ENCODE results near the gene ARMC8.

ARMC8 gene

DNA sequence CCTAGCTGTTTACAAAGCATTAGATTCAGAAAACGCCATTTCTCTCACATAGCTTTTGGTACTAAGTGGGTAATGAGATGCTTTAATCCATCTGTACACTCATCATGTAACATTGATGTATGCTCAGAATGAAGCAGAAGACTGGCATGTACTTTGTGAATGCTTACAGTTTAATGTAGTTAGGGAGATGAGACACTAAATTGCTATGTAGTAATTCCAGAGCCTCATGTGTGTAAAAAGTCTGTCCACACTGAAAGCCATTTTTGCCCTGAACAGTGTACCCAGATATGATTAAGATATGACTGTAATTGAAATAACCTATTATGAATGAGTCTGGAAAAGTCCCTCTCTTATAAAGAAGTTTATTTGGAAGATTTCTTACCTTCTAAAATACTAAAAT lies 66.5 kb downstream of the ARMC8 start:
- DNase-seq: no peak

DNA sequence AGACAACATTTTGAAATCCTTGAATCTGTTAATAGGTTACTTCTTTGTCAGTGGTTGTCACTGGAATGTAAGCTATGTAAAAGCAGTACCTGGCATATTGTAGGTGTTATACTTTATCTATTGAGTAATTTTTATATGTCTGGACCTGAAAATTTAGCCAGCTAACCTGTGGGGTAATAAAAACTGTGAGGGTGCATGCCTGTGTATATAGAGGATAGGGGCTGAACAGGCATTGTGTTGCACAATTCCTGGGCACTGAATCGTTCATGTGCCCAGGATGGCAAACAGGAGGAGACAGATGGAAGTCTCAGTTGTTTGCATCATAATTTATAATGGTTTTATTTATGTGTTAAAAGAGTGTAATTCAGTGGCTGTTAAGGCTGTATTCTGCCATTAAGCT lies 67.1 kb downstream of the ARMC8 start:
- no peak for DNase-seq

DNA sequence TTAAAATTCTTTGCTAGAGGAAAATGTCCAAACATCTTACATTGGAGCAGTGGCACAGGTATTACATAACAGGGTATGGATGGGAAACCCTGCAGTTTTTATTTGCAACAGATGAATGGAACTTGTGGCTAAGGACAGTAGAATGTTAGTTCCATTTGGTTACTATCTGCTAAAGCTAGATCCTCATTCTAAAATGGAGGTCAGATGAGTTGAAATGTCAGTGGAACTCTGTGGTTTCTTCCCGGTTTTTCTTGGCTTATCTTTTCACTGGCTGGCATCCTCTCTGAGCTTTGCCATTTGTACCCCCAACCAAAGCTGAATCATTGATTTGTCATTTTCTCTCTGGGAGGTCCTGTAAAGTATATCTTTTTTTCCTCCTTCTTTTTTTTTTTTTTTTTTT lies 68.9 kb downstream of the ARMC8 start:
- no peak for DNase-seq

DNA sequence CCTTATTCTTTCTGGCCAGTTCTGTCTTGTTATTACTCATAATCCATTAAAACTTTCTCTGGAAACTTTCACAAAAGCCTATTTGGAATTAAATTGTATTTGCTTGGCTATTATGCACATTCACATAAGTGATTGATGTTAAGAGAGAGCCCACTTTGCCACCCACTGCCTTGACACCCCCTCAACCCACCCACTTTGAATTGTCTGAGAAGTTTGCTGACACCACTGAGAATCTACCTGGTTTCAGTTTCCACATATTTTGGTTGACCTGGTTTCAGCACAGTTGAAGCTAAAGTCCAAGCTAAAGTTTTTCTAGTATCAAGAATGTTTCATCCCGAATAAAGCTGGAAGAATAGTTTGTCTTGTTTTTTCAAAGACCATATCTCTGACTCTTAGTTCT lies 70.9 kb downstream of the ARMC8 start:
- no peak for DNase-seq

DNA sequence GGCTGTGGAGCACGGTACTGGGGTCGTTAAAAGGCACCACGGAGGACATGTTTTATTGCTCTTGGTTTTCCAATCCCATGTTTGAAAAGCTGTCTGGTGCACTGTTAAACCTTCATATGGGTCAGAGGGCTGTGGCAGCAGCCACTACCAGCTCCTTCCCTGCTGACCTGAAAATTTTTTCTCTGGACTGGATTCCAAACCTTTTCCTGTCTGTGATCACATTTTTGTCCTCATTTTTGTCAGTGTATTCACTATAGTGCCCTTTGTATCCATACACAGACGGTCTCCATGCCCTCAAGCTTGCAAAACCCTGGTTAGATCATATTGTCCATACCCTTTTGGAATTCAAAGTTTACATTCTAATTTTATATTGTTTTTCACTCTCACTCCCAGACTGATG lies 72.0 kb downstream of the ARMC8 start:
- DNase-seq: no peak

DNA sequence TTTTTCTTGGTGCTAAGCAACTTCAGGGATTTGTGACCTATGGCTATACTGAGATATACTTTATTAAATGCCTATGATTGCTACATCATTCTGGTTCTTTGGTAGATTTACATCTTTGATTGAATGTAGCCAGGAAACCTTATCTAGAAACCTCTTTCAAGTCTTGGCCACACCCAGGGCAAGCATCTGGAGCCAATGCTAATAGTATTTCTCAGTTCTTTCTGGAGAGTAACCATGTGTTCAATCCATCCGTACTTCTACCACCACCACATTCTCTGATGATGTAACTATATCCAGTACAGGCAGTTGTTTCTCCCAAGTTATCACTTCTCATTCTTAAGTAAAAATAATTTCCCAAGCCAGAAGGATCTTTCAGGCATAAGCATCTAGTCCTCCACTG lies 73.5 kb downstream of the ARMC8 start:
- DNase-seq: no peak

DNA sequence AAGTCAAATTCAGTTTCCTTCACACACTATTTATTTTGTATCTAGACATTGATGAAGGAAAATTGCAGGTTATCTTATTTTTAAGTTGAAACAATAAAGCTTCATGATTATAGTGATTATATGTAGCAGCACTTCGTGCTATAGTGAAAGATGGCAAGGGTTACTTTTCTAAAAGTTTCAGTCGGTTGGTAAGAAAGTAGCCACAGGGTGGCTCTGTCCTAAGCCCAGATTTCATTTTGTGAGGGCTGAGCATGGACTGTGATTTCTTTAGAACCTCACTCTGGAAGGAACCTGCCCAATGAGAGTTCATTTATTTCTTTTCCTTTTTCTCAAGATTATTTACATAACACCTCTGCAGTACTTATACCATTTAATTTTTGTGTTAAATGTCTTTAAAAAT lies 76.0 kb downstream of the ARMC8 start:
- DNase-seq: no peak

DNA sequence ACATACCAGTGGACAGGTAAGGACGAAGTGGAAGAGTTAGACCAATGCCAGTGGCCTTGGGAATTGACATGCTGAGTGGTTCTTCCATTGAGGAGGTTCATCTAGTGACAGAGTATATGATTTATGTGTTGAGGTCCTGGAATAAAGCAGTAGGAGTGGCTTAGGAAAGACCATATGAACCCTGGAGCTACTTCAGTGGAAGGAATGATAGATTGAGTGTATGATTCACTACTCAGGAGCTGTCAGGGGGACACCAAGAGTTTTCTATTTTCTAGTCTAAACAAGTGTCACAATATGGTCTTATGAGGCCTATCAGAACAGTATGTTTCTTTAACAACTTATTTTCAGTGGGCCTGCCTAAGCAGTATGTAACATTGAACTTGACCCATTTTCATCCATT lies 78.6 kb downstream of the ARMC8 start:
- no peak for DNase-seq

DNA sequence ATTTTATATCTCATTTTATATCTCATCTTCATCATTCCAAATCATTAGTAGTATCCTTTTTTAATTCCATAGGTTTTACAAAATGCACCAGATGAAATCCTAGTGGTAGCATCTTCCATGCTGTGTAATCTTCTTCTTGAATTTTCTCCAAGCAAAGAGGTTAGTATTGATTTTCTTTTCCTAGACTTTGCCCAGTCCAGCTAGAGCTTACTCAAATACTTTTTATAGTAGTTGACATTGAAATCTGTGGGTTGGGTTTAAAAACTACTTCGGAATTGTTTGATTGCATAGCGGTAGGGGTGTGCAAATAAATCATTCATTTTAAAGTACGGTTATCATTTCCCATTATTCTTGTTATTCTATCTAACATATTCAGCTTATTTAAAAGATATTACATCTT lies 80.0 kb downstream of the ARMC8 start:
- no peak for DNase-seq

DNA sequence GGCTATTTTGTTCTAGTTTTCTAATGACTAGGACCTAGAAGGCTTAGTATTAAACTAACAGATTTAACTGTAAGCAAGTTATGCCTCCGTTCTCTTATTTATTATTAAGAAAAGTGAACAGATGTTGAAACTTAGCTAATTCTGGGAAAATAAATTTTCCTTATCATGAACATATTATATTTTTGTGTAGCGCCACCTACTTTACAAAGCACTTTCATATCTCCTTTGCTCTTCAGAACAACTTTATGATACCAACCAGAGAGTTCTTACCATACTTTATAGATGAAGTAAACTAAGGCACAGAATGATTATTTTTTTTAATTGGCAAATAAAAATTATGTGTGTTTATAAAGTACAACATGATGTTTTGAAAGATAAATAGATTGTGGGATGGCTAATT lies 83.1 kb downstream of the ARMC8 start:
- no peak for DNase-seq

DNA sequence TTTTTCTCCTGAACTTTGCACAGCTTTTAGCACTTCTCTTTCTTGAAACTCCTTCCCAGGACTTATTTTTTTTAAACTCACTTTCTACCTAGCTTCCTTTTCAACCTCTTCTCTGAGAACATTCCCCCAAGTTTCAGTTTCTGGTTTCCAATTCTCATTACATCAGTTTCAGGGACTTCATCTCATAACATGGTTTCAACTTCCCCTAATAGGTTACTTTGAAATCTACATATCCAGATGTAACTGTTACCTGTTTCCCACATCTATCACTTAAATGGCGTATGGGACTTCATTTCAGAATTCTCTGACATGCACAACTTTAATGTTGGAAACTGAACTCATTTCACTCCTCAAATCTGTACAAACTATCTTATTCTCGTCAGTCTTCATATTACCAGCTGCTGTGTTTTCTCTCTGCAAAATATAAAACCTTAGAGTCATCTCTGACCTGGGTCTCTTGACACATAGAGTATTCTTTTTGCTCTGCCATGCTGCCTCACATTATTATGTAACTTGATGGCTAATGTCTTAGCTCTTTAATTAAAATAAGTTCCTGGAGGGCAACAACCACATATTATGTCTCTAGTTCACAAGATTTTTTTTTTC lies 84.2 kb downstream of the ARMC8 start:
- no peak for DNase-seq

DNA sequence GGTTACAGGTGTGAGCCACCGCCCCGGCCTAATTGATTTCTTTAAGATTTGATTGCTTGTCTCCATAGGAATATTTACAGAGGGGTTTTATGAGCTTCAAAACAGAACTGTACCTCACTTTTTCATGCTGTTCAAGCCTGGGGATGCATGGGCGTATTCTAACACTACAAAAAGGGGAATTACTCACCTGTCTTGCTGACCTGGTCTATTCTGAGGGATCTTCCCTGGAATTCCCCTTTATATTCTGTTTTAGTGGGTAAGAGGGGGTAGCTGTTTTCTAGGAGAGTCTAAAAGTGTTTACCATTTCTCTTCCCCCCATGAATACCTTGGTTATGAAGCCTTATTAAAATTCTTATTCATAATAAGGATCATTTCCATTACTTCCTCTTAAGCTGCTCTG lies 94.5 kb downstream of the ARMC8 start:
- DNase-seq: no peak

DNA sequence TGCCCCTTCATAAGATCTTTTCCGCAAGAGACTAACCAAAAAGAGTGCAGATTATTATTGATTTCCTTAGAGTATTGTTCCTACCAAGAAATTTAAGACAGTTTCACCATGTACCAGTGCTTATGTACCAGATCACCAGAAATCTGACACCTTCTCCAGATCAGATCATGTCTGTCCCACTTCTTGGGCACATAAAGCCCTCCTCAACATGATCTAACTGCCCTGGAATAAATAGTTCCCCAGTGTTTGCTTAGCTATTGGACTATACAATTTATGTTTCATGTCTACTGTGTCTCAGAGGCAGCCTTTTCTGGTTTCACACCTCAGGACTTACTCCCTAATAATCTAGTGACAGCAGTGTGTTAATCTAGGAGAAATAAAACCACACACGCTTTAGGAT lies 95.7 kb downstream of the ARMC8 start:
- DNase-seq: no peak

DNA sequence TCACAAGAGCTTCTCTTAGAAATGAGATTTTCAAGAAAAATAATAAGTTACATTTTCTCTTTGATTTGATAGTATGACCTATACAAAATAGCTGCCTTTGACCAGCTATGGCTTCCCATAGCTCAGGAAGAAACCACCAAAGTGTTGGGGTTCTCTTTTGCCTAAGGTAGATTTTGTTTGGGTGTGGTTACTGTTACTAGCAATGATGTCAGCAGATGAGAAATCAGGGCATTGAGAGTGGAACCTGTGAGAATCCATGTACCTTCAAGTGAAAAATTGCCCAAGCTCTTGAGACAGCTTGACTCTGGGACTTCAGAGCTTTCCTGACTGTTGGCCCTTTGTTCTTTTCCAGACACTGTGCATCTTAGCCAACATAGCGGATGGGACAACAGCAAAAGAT lies 97.0 kb downstream of the ARMC8 start:
- no peak for DNase-seq

DNA sequence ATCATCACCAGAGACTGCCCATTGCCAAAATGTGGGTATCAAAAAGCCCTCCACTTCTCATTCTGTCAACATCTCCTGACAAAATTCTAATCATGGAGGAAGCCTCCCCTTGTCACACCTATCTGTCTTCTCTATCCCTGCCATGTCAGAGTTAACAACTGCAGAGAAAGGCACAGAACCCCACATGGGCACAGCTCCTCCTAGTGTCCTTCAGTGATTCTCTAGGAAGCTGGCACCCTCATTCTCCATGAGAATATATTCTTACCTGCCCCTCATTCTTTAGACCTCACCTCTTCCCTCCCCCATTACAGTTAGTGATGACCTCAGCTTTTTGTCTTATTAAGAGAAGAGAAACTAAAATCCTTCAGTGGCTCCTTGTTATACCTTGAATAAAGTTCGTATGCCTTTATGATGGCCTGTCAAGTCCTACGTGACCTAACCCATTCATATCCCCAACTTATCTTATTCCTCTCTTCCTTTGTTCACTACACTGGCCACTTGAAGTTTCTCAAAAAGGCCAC lies 97.9 kb downstream of the ARMC8 start:
- no peak for DNase-seq

DNA sequence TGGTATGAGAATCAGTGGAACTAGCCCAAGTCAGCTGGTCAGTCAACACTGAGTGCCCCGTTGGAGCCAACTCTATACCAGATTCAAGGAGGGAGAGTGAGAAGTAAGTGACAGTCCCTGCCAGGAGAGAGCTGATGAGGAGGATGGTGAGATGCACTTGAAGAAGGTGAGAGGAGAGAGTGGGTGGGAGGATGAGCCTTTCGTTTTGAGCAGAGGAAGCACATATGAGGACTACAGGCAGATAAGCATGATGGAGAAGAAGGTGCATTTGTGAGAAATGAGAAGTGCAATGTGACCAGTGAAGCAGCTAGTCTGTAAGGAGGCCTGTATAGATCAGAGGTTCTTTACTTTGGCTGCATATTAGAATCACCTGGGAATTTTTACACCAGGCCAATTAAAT lies 102.2 kb downstream of the ARMC8 start:
- no peak for DNase-seq

DNA sequence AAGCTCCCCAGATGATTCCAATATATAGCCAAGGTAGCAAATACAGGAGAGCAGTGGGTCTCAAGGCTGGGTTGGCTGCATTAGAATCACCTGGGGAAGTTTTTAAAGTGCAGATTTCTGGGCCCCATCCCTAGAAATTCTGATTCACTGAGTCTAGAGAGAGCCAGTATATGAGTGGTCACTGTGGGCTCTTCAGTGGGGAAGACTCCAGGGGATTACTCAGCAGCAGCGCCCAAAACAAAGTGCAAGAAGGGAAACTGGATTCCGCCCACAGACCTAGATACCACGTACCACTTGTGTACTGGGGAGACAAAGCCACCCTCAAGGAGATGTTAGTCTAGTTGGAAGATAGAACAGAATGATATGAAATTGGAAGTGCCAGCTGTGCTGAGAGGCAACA lies 102.6 kb downstream of the ARMC8 start:
- DNase-seq: no peak

DNA sequence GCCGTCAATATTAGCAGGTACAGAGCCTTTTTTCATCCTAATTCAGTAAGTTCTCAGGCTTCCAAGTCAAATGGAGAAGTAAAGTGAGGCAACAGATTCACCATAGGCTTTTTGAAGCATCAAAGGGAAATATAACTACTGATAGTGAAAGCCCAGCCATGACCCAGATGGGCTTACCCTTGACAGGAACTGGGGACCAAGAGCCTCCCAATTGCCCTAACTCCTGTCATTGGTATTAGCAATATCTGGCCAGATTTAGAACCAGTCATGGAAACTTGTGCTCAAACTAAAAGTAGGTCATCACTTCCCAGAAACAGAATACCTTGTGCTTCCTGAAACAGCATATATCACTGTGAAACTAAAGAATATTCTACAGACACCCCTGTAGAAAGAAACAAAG lies 109.5 kb downstream of the ARMC8 start:
- DNase-seq: no peak

DNA sequence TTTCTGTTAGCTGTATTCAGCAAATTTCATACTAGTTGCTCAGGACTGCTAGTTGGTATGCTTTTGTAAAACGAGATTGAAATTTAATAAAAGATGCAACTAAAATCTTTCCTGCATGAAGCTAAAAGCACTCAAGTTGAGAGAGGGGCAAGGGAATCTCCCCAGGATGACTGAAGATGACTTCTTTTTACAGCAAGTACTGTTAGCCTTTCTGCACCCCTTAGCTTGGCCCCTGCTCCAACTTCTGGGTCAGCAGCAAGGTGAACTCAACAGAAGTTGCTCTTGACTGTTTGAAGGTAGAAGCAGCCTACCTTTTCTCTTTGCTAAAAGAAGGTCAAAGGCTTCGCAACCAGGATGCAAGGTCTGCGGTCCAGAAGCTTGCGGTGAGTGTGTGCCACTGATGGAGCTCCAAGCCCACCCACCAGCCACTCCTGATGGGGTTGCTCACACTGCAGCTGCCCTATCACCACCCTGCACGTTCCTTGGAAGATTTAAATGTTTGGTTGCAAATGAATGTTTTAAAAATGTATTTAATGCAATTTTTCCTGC lies 110.0 kb downstream of the ARMC8 start:
- no peak for DNase-seq

DNA sequence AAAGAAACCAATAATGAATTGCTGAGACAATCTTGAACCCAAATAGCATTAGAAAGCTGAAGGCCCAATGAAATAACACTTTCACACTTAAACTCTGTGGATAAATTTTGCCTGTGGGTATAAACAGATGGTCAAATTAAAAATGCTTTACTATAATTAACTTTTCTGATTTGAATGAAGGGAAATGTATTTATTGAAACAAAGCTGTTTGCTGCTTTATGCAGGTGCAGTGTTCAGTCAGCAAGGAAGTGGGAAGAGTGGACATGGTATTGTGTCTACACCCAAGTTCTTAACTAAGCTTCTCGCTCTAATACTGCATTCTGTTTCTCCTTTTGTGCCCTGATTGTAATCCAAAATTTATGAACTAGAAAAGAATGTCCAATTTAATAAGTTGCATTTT lies 110.8 kb downstream of the ARMC8 start:
- no peak for DNase-seq

DNA sequence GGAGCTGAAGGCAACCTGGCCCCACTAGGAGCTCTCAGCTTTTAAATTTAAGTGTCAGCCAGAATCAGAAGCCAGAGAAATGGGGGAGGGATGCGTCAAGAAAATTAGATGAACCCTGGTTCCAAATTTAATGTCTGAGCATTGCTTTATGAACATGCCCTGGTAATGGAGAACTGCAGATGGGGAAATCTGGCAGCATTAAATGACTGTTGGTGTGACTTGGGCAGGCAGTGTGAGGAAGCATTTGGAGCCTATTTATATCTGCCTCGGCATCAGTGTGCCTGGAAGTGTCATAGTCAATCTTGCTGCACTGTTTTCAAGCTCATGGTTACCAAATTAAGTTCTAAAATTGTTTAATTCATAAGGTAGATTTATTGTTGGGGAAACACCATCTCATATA lies 113.5 kb downstream of the ARMC8 start:
- DNase-seq: no peak

DNA sequence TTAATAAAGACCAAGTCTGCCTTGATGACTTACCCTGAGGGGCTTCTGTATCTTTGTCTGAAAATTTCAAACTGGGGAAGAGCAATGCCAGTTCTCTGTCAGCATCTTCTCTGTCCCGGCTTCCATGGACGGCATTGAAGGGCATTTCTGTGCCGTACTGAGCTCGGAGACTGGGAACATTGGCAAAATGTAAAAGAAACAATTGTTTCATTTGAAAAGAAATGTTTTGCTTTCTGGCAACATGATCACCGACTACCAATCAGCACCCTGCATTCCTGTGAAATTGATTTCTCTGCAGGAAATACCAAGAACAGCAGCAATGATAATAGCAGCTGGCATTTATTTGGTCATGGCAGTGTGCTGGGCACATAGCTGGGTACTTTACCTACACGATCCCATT lies 116.4 kb downstream of the ARMC8 start:
- DNase-seq: no peak

DNA sequence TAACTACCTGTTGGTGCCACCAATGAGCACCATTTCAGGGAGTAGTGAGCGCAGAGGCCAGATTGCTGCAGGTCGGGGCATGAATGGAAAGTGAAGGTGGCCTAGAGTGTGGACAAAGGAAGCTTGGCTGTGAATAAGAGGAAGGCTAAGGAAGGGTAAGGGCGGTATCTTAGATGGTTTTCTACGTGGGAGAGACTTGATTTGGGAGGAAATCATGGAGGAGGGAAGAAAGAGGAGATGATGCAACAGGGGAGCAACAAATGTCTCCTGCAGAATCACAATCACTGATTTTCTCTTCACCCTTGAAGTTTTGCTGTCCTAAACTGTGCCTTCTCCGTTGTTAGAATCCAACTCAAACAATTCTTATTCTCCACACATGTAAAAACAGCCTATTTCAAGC lies 120.8 kb downstream of the ARMC8 start:
- no peak for DNase-seq

DNA sequence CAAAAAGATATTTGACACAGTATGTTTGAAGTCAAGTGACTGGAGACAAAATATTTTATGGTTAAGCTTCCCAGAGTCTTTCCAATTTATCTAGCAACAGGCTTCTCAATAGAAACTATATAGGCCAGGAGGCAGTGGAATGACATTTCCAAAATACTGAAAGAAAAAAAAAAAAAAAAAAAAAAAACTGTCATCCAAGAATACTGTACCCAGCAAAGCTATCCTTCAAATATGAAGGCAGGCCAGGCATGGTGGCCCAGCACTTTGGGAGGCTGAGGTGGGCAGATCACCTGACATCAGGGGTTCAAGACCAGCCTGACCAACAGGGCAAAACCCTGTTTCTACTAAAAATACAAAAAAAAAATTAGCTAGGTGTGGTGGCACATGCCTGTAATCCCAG lies 121.7 kb downstream of the ARMC8 start:
- no peak for DNase-seq

DNA sequence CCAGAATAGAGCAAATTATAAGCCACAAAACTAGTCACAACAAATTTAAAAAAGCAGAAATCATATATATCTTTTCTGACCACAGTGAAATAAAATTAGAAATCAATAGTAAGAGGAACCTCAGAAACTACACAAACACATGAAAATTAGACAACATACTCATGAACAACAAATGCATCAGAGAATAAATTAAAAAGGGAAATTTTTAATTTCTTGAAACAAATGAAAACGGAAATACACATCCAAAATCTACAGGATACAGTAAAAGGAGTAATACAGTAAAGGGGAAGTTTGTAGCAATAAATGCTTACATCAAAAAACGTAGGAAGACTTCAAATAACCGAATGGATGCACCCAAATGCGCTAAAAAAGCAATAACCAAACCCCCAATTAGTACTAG lies 123.4 kb downstream of the ARMC8 start:
- no peak for DNase-seq
